Keratinocyte (primary cell): ENCODE data around the gene GAL3ST2.

Experiments used
- EZH2 ChIP-seq: IDR thresholded peaks from one replicate; pipeline ENCODE4 v1.6.1; 2012; ENCODE audit warnings: inconsistent platforms, mild to moderate bottlenecking, low read length, moderate library complexity
- TF ChIP-seq, protein P1 (sequence below), 3 experiments: IDR thresholded peaks in 1 of 3; conservative IDR thresholded peaks in 1 of 3; optimal IDR thresholded peaks in 1 of 3; 2 replicates in 2 of 3; 3 replicates in 1 of 3; pipeline versions ENCODE3 to v1.5.1; 2011; ENCODE audit warnings: low read length in 3 of 3, mild to moderate bottlenecking in 3 of 3, moderate library complexity in 2 of 3, control low read depth in 1 of 3, inconsistent platforms in 1 of 3; ENCODE audit not compliant: insufficient read depth in 2 of 3; ENCODE audit errors: extremely low read depth in 1 of 3

DNA sequence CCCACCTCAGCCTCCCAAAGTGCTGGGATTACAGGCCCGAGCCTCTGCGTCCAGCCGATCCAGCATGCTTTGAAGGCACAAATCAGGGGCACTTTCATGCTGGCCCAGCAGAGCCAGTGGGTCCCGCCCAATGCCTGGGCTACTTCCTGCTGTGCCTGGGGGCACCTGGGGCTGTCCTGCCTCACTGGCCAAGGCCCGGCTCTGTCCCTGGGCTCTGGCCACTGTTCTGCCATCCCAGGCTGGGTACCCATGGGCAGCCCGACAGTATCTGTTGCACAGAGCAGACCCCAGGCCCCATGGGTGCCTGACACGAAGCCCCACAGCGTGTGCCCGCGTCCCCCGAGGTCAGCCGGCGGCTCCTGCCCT, 6.8 kb upstream of the GAL3ST2 start:
- TF ChIP-seq, protein P1, sequence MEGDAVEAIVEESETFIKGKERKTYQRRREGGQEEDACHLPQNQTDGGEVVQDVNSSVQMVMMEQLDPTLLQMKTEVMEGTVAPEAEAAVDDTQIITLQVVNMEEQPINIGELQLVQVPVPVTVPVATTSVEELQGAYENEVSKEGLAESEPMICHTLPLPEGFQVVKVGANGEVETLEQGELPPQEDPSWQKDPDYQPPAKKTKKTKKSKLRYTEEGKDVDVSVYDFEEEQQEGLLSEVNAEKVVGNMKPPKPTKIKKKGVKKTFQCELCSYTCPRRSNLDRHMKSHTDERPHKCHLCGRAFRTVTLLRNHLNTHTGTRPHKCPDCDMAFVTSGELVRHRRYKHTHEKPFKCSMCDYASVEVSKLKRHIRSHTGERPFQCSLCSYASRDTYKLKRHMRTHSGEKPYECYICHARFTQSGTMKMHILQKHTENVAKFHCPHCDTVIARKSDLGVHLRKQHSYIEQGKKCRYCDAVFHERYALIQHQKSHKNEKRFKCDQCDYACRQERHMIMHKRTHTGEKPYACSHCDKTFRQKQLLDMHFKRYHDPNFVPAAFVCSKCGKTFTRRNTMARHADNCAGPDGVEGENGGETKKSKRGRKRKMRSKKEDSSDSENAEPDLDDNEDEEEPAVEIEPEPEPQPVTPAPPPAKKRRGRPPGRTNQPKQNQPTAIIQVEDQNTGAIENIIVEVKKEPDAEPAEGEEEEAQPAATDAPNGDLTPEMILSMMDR (optimal IDR thresholded peaks at IDR 0.05 in 1 of 3, IDR thresholded peaks at IDR 0.05 in 1 of 3, conservative IDR thresholded peaks at IDR 0.05 in 1 of 3; ENCODE audit: extremely low read depth in 1 of 3, insufficient read depth in 2 of 3, low read length in 3 of 3) = no peak
- no peak for TF ChIP-seq EZH2
